WI38 (cell line): ENCODE measurements around the gene MEIS2.

Experiments used
- H3K4me3 ChIP-seq: 2 replicates; pipeline ENCODE4 v1.5.1; 2011; ENCODE audit warnings: low read depth, mild to moderate bottlenecking, control low read depth, low read length
- TF ChIP-seq, protein P1 (sequence below): IDR thresholded peaks from 2 replicates; pipeline ENCODE4 v1.5.1; 2012; ENCODE audit warnings: low read depth, mild to moderate bottlenecking, control low read depth, low read length

Gene MEIS2

DNA sequence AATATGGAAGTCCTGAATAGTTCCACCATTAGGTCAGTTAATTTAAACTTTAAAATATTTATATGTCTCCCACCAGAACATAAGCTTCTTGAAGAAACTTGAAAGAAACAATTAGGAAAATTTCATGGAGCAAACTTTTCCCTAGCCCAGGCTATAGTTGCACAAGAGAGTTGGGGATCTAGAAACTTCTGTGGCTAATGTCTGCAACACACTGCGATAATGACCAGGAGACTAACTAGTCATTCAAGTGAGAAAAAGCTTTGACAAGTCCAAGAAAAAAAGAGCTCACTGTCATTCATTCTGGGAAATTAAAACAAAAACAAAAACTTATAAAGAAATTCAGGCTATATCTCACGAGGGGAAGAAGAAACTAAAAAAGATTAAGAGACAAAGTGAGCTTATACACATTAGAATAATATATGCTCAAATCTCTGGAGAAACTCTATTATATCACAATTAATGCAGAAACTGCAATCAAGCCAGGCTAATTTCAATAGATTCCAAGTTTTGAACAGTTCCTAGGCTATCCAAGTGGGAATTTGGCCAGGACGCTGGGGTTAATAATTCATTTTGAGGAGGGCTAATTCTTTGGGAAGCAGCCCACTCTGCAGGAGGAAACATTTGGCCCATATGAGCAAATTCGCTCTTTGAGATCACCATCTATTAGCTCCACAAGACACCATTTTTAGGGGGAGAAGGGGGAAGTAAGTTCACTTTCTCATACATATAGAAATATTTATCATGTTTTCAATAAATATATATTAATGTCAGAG, 134.6 kb downstream of the MEIS2 start:
- no peak overlapping the region for H3K4me3 ChIP-seq
- TF ChIP-seq, protein P1, sequence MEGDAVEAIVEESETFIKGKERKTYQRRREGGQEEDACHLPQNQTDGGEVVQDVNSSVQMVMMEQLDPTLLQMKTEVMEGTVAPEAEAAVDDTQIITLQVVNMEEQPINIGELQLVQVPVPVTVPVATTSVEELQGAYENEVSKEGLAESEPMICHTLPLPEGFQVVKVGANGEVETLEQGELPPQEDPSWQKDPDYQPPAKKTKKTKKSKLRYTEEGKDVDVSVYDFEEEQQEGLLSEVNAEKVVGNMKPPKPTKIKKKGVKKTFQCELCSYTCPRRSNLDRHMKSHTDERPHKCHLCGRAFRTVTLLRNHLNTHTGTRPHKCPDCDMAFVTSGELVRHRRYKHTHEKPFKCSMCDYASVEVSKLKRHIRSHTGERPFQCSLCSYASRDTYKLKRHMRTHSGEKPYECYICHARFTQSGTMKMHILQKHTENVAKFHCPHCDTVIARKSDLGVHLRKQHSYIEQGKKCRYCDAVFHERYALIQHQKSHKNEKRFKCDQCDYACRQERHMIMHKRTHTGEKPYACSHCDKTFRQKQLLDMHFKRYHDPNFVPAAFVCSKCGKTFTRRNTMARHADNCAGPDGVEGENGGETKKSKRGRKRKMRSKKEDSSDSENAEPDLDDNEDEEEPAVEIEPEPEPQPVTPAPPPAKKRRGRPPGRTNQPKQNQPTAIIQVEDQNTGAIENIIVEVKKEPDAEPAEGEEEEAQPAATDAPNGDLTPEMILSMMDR = no peak

DNA sequence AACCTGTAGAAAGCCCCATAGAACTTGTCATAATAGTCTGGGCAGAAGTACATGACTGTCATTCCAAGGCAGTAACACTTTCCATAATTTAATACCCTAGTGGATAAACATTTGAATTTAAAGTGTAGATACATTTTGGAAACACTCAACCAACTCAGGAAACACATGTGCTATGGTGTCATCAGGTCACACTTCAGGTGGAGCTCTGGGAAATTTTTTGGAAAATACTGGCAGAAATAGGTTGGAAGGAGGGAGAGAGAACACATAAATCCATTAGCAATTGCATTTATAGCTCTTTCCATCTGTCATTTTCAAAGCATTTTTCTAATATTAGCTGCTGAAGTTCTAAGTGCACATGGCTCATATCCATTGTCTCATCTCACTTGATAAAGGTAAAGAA, 135.7 kb downstream of the MEIS2 start:
- TF ChIP-seq, protein P1 = no peak
- no peak overlapping the region for H3K4me3 ChIP-seq

DNA sequence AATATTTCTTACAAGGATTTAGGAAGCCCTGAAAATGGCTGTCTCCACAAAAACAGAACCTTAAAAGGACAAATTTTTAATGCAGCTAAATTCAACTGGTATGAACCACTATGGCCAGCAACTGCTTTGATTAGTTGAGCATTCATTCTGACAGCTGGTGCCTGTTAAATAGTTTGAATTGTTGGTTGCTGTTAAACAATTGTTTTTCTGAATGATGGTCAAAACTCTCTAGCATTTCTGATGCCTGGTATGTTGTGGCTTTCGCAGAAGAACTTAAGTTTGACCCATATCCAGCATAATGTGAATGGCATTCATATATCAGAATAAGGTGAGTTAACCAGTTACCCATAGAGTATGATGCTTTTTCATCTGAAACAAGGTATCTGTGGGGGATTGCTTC, 138.4 kb downstream of the MEIS2 start:
- TF ChIP-seq, protein P1 = no peak
- H3K4me3 ChIP-seq = no peak overlapping the region

DNA sequence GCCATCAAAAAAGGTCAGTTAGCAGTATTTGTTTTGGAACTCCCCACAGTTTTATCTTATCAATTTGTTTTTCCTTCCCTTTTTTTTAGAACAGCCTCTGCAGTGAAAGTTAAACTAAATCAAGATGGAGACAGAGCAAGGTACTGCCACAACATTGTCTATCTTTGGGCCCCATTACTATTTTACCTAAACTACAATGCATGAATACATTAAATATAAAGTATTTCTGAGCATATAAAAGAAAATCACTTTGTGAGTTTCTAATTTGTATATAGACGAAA, 139.5 kb downstream of the MEIS2 start:
- H3K4me3 ChIP-seq = no peak overlapping the region

DNA sequence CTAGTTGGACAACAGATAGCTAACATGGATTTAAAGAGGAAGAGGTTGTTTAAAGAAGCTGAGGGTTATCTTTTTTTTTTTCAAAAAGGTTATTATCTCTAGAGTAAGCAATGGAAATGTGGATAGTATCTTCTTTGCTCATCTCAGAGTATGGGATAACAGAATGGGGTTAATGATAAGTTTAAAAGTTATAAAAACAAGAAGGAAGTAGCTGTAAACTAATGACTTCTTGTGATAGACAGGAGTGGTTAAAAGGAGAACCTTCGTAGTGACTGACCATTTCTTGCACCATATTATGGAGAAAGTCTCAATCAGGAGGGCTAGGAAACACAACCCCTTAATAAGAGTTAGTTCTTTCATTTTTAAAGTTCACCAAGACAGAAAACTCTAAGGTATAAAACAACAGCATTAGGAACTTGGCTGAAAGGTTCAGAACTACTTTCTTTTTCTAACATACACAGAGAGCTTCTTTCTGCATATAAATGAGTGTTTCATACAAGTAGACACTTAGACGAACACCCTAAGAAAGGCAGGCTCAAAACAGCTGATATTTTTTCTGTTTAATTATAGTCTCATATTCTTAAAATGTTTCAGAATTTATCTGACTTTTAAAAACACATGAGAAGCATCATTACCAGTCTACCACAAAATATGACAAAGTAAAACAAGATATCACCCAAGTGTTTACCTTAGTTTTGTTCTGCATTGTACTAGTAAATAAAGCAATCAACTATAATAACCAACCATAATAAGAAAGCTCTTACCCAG, 140.0 kb downstream of the MEIS2 start:
- TF ChIP-seq, protein P1 = no peak
- H3K4me3 ChIP-seq = no peak overlapping the region

More for the DNA sequence above, 139.5 kb downstream of the MEIS2 start:
- TF ChIP-seq, protein P1 = no peak

DNA sequence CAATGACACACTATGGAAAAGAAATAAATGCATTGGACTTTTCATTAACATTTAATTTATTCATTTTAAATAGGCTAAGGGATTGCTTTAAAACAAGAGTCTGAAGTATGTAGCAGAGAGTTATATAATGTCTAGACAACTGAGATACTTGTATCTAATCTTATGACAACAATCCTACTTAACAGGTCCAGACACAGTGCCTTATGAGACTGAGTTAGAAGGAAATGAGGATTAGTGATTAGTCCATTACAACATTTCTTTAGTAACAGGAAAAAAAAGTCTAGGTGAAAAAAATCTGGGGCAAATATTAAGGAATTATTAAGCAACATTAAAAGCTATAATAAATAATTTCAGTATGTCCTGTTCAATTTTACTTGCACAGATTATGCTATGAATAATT, 140.6 kb downstream of the MEIS2 start:
- TF ChIP-seq, protein P1 = no peak
- no peak overlapping the region for H3K4me3 ChIP-seq

DNA sequence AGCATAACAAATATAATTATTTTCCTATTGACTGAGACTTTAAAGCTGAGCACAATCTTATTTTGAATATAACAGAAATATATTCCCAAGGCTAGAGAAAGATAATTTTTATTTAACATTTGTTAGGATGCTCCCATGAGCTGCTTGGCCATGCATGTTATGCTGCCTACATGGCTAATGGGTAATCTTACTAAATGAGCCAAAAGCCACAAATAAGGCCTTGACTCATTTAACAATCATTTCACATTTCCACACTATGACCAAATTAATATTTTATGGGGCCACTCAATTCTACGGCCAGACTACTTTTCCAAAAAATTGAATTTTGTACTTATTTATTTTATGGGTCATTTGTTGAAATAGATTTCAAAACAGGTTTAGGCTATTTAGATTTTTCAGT, 141.7 kb downstream of the MEIS2 start:
- TF ChIP-seq, protein P1 = no peak
- H3K4me3 ChIP-seq = no peak overlapping the region
